H1 (cell line): ENCODE measurements around the gene SWI5. TPM values are rescaled to one million over a fixed set of nuclear protein-coding genes. Genes with fewer than 3 reads are reported as not detected.

ENCODE experiments used
- CTCF ChIA-PET: fragments of 300-600 bp; sonication (Branson Sonifier 250); formaldehyde crosslinking; loops from one replicate; lab custom pipeline; 2021; ENCODE audit not compliant: partially characterized antibody; lab: Charles Lee
- POLR2A ChIA-PET: fragments of 300-600 bp; sonication (Branson Sonifier 250); formaldehyde crosslinking; loops from one replicate; lab custom pipeline; 2021; ENCODE audit warnings: inconsistent platforms; ENCODE audit not compliant: partially characterized antibody; lab: Charles Lee
- DNase-seq, 2 experiments: peaks; one replicate each; pipeline versions ENCODE4 v3.0.0 to v3.0.0-alpha.2; 2010 to 2022; ENCODE audit warnings: low spot score in 2 of 2, low read depth in 1 of 2, mixed read lengths in 1 of 2
- FAIRE-seq: peaks from 2 replicates; lab custom pipeline; 2011; peaks lifted over from hg19 to GRCh38; lab: Jason Lieb, UNC
- H2AFZ ChIP-seq: 2 replicates; pipeline ENCODE4 v1.8.1; 2012; ENCODE audit warnings: low read length, inconsistent platforms
- H2AK5ac ChIP-seq: 2 replicates; pipeline ENCODE4 v1.6.1; 2013; ENCODE audit warnings: low read depth, low read length
- H2BK120ac ChIP-seq: replicated peaks from 2 replicates; pipeline ENCODE3; 2013; ENCODE audit warnings: low read depth, low read length, inconsistent platforms
- H2BK12ac ChIP-seq: 2 replicates; pipeline ENCODE4 v1.6.1; 2013; ENCODE audit warnings: low read depth, low read length
- H2BK15ac ChIP-seq: 2 replicates; pipeline ENCODE4 v1.6.1; 2013; ENCODE audit warnings: low read length
- H2BK20ac ChIP-seq: 2 replicates; pipeline ENCODE4 v1.6.1; 2013; ENCODE audit warnings: low read length
- H2BK5ac ChIP-seq: 2 replicates; pipeline ENCODE4 v1.6.1; 2013; ENCODE audit warnings: low read depth, low read length
- H3K14ac ChIP-seq: 2 replicates; pipeline ENCODE4 v1.6.1; 2013; ENCODE audit warnings: inconsistent platforms; ENCODE audit not compliant: insufficient read length
- H3K18ac ChIP-seq: 2 replicates; pipeline ENCODE4 v1.6.1; 2013; ENCODE audit warnings: low read length; ENCODE audit errors: extremely low read depth
- H3K23ac ChIP-seq: 2 replicates; pipeline ENCODE4 v1.6.1; 2013; ENCODE audit warnings: inconsistent platforms; ENCODE audit not compliant: insufficient read length
- H3K23me2 ChIP-seq: 2 replicates; pipeline ENCODE4 v1.6.1; 2013; ENCODE audit warnings: low read depth, low read length
- H3K27ac ChIP-seq: 2 replicates; pipeline ENCODE4 v1.6.1; 2011; ENCODE audit warnings: low read depth, low read length, inconsistent platforms
- H3K27me3 ChIP-seq, 4 experiments: replicated peaks in 1 of 4; 1 replicate in 1 of 4; 2 replicates in 3 of 4; pipeline versions ENCODE4 v1.6.1 to v1.8.1; 2011 to 2013; ENCODE audit warnings: low read length in 3 of 4, mild to moderate bottlenecking in 3 of 4, inconsistent platforms in 2 of 4, mixed read lengths in 2 of 4, moderate library complexity in 1 of 4; ENCODE audit not compliant: control insufficient read depth in 3 of 4, insufficient read depth in 3 of 4; ENCODE audit errors: extremely low read depth in 1 of 4
- H3K36me3 ChIP-seq, 4 experiments: 2 replicates each; pipeline versions ENCODE4 v1.6.1 to v1.8.1; 2011 to 2013; ENCODE audit warnings: mild to moderate bottlenecking in 4 of 4, low read length in 3 of 4, moderate library complexity in 2 of 4, control low read depth in 1 of 4, inconsistent platforms in 1 of 4; ENCODE audit not compliant: insufficient read depth in 4 of 4, control insufficient read depth in 2 of 4
- H3K4ac ChIP-seq: replicated peaks from 2 replicates; pipeline ENCODE3; 2013; ENCODE audit warnings: low read length, low read depth, mixed read lengths, inconsistent platforms; ENCODE audit not compliant: insufficient read length
- H3K4me1 ChIP-seq, 4 experiments: replicated peaks in 1 of 4; 1 replicate in 1 of 4; 2 replicates in 3 of 4; pipeline versions ENCODE4 v1.6.1 to v1.8.1; 2011 to 2013; ENCODE audit warnings: low read length in 3 of 4, inconsistent platforms in 2 of 4, mixed read lengths in 1 of 4; ENCODE audit not compliant: insufficient read depth in 4 of 4, control insufficient read depth in 3 of 4
- H3K4me2 ChIP-seq, 2 experiments: 2 replicates each; pipeline versions ENCODE4 v1.6.1 to v1.8.1; 2011 to 2013; ENCODE audit warnings: low read depth in 2 of 2, low read length in 2 of 2, control low read depth in 1 of 2, inconsistent platforms in 1 of 2, mild to moderate bottlenecking in 1 of 2; ENCODE audit not compliant: insufficient read depth in 1 of 2
- H3K4me3 ChIP-seq, 4 experiments: fragments of 200-600, 300-600 bp in 1 of 4; sonication (generic), shearing (Covaris generic), sonication (Bioruptor Twin) in 1 of 4; 2 replicates each; pipeline versions ENCODE4 v1.5.1 to v1.8.1; 2011 to 2016; ENCODE audit warnings: low read length in 4 of 4, low read depth in 3 of 4, control low read depth in 2 of 4, inconsistent platforms in 2 of 4, mild to moderate bottlenecking in 2 of 4, mixed read lengths in 1 of 4, moderate library complexity in 1 of 4; ENCODE audit not compliant: insufficient read depth in 2 of 4; ENCODE audit errors: extremely low read depth in 1 of 4
- H3K56ac ChIP-seq: replicated peaks from 2 replicates; pipeline ENCODE3; 2013; ENCODE audit warnings: low read depth, mild to moderate bottlenecking, mixed read lengths, low read length, inconsistent platforms; ENCODE audit not compliant: insufficient read length
- H3K79me1 ChIP-seq: 2 replicates; pipeline ENCODE4 v1.6.1; 2013; ENCODE audit warnings: low read depth, low read length, control low read depth
- H3K79me2 ChIP-seq, 2 experiments: 2 replicates each; pipeline versions ENCODE4 v1.6.1 to v1.8.1; 2012 to 2013; ENCODE audit warnings: low read length in 2 of 2, mild to moderate bottlenecking in 2 of 2, inconsistent platforms in 1 of 2; ENCODE audit not compliant: insufficient read depth in 2 of 2, control insufficient read depth in 1 of 2
- H3K9ac ChIP-seq, 4 experiments: replicated peaks in 1 of 4; 1 replicate in 1 of 4; 2 replicates in 3 of 4; pipeline versions ENCODE4 v1.6.1 to v1.8.1; 2011 to 2013; ENCODE audit warnings: low read depth in 3 of 4, low read length in 3 of 4, control low read depth in 2 of 4, mild to moderate bottlenecking in 2 of 4, moderate library complexity in 2 of 4, inconsistent platforms in 1 of 4; ENCODE audit errors: extremely low read depth in 1 of 4
- H3K9me3 ChIP-seq, 2 experiments: 2 replicates each; pipeline versions ENCODE4 v1.6.1 to v1.8.1; 2012 to 2013; ENCODE audit warnings: mild to moderate bottlenecking in 2 of 2, moderate library complexity in 2 of 2, control low read depth in 1 of 2, inconsistent platforms in 1 of 2, low read depth in 1 of 2, low read length in 1 of 2, mixed read lengths in 1 of 2; ENCODE audit not compliant: insufficient read depth in 2 of 2
- H4K20me1 ChIP-seq, 2 experiments: replicated peaks in 1 of 2; 2 replicates each; pipeline versions ENCODE3 to v1.8.1; 2011 to 2013; ENCODE audit warnings: inconsistent platforms in 2 of 2, low read length in 2 of 2, mild to moderate bottlenecking in 1 of 2; ENCODE audit not compliant: insufficient read depth in 2 of 2, control insufficient read depth in 1 of 2
- H4K5ac ChIP-seq: 2 replicates; pipeline ENCODE4 v1.6.1; 2013; ENCODE audit warnings: low read length, low read depth, mixed read lengths, inconsistent platforms; ENCODE audit not compliant: insufficient read length
- H4K8ac ChIP-seq: 2 replicates; pipeline ENCODE4 v1.8.0; 2013; ENCODE audit warnings: mild to moderate bottlenecking, moderate library complexity, low read length, inconsistent platforms; ENCODE audit not compliant: insufficient read depth; ENCODE audit errors: extremely low read depth
- H4K91ac ChIP-seq: replicated peaks from 2 replicates; pipeline ENCODE3; 2013; ENCODE audit warnings: low read length, mixed read lengths, inconsistent platforms; ENCODE audit not compliant: insufficient read length
- CEBPB ChIP-seq: IDR thresholded peaks from 2 replicates; pipeline ENCODE4 v1.6.1; 2012; ENCODE audit warnings: low read depth, low read length
- CHD2 ChIP-seq: IDR thresholded peaks from 2 replicates; pipeline ENCODE4 v1.6.1; 2012; ENCODE audit warnings: low read length, improper control_type of control experiment
- EP300 ChIP-seq, 2 experiments: IDR thresholded peaks; 1 replicate in 1 of 2; 2 replicates in 1 of 2; pipeline ENCODE4 v1.6.1; 2011 to 2012; ENCODE audit warnings: low read depth in 2 of 2, low read length in 2 of 2, mild to moderate bottlenecking in 2 of 2, borderline replicate concordance in 1 of 2, inconsistent platforms in 1 of 2, moderate library complexity in 1 of 2
- HDAC2 ChIP-seq, 2 experiments: fragments of 300-600 bp in 1 of 2; sonication (generic) in 1 of 2; IDR thresholded peaks; 2 replicates each; pipeline ENCODE4 v1.6.1; 2011 to 2012; ENCODE audit warnings: low read depth in 2 of 2, low read length in 2 of 2, mild to moderate bottlenecking in 2 of 2, moderate library complexity in 2 of 2, borderline replicate concordance in 1 of 2, inconsistent platforms in 1 of 2
- POLR2A ChIP-seq, 2 experiments: IDR thresholded peaks; 1 replicate in 1 of 2; 2 replicates in 1 of 2; pipeline ENCODE4 v1.6.1; 2011; ENCODE audit warnings: low read depth in 2 of 2, low read length in 2 of 2, mild to moderate bottlenecking in 2 of 2; ENCODE audit errors: control extremely low read depth in 1 of 2
- RAD21 ChIP-seq, 2 experiments: IDR thresholded peaks in 1 of 2; conservative IDR thresholded peaks in 1 of 2; 2 replicates each; pipeline ENCODE4 v1.6.1; 2011; ENCODE audit warnings: low read depth in 2 of 2, low read length in 2 of 2, improper control_type of control experiment in 1 of 2, inconsistent platforms in 1 of 2, mild to moderate bottlenecking in 1 of 2, moderate library complexity in 1 of 2
- RFX5 ChIP-seq: IDR thresholded peaks from 2 replicates; pipeline ENCODE4 v1.6.1; 2011; ENCODE audit warnings: low read depth, low read length, improper control_type of control experiment, borderline replicate concordance
- SP1 ChIP-seq: IDR thresholded peaks from 2 replicates; pipeline ENCODE4 v1.6.1; 2011; ENCODE audit warnings: low read depth, low read length
- WGBS, 2 experiments: shearing (Covaris generic) in 1 of 2; methylation state at CpG; one replicate each; pipeline versions ENCODE4 v1.1.6 to v1.1.7; 2013 to 2015; ENCODE audit warnings: low lambda C conversion rate in 2 of 2, mixed read lengths in 2 of 2, inconsistent platforms in 1 of 2, low coverage in 1 of 2, missing lambda C conversion rate in 1 of 2; ENCODE audit not compliant: insufficient replicate concordance in 2 of 2, insufficient coverage in 1 of 2, insufficient read length in 1 of 2; ENCODE audit errors: extremely low coverage in 1 of 2, missing lambda C conversion rate in 1 of 2; 5-methylcytosine and 5-hydroxymethylcytosine counted together
- polyA plus RNA-seq, 7 experiments: library from polyadenylated mRNA; depleted of rRNA in 3 of 7; stranded (reverse) in 5 of 7; unstranded in 2 of 7; fragments of >200 nt in 5 of 7; fragments of 200-250 nt in 2 of 7; gene quantifications; 1 replicate in 5 of 7; 2 replicates in 1 of 7; 4 replicates in 1 of 7; pipeline versions ENCODE4 v1.2.1 to v1.2.3, GENCODE V29; 2011 to 2013; ENCODE audit warnings: missing spikeins in 2 of 7, mixed read lengths in 2 of 7
- total RNA-seq: library from RNA; stranded (reverse); fragmentation: NEBNext Ultra II Directional; extraction: Animal tissue kit (Norgen Biotek cat#: 25700); gene quantifications from 2 replicates; pipeline ENCODE4 v1.2.1, GENCODE V29; 2021

The SWI5 gene
- total and polyA plus RNA-seq, 2 of the 8 experiments (the other 6 are each of a cell fraction or from before 2014, with no cell fraction given), result 29.0 to 59.5 TPM

- no peak overlapping the region for H3K27ac ChIP-seq
- H4K8ac ChIP-seq, result no peak overlapping the region
- no peak overlapping the region for H3K9ac ChIP-seq
- no peak overlapping the region for H2BK12ac ChIP-seq
- H3K23ac ChIP-seq, result no peak overlapping the region
- TF ChIP-seq RAD21 (IDR thresholded peaks at IDR 0.05 in 1 of 2, conservative IDR thresholded peaks at IDR 0.05 in 1 of 2; ENCODE audit: low read depth in 2 of 2, low read length in 2 of 2), result no peak
- no peak for TF ChIP-seq CHD2
- TF ChIP-seq EP300 (IDR thresholded peaks at IDR 0.05; ENCODE audit: borderline replicate concordance in 1 of 2, low read depth in 2 of 2, low read length in 2 of 2), result no peak
- TF ChIP-seq POLR2A (IDR thresholded peaks at IDR 0.05; ENCODE audit: control extremely low read depth in 1 of 2, low read depth in 2 of 2, low read length in 2 of 2), result 0 out of 3 replicates have a peak, but pooled peaks of 1 of the 2 experiments have one; percentile 17
- no peak for TF ChIP-seq CEBPB
- no peak for TF ChIP-seq SP1
- no peak for TF ChIP-seq HDAC2 (IDR thresholded peaks at IDR 0.05; ENCODE audit: borderline replicate concordance in 1 of 2, low read depth in 2 of 2, low read length in 2 of 2)
- TF ChIP-seq RFX5, result no peak
- no peak overlapping the region for H2AK5ac ChIP-seq
- WGBS, 2 experiments, result 84% methylated on average over 5 of the region's 5 CpGs; no CpG with 5 or more reads in 1 of the 2 experiments
- no peak overlapping the region for H3K18ac ChIP-seq
- no peak for FAIRE-seq
- no peaks in the 10 kb centered on the region for H3K9me3 ChIP-seq
- H3K4ac ChIP-seq, result no peak overlapping the region
- no peaks in the 10 kb centered on the region for H3K79me1 ChIP-seq
- no peaks in the 10 kb centered on the region for H3K27me3 ChIP-seq
- H3K23me2 ChIP-seq, result no peaks in the 10 kb centered on the region
- no peak overlapping the region for H3K56ac ChIP-seq
- POLR2A ChIA-PET, result interaction anchor here (0.6 to 2.2 kb wide), 7 partner anchors 8 to 51 kb away, joined by 3 to 9 read pairs (median 3); partner anchors contain the start of gene SLC27A4
- no peaks in the 10 kb centered on the region for H3K4me1 ChIP-seq
- no peak overlapping the region for H3K4me3 ChIP-seq
- no peak for DNase-seq
- no peak overlapping the region for H3K14ac ChIP-seq
- H2BK120ac ChIP-seq, result no peak overlapping the region
- H2AFZ ChIP-seq, result no peak overlapping the region
- no peak overlapping the region for H2BK20ac ChIP-seq
- H3K36me3 ChIP-seq, result peaks cover 6 to 16% (median 10%) of the 10 kb centered on the region in 4 experiments; a peak in 6 of 8 replicates
- peaks cover 0 to 2% of the 10 kb centered on the region in 2 experiments for H4K20me1 ChIP-seq
- H4K91ac ChIP-seq, result no peak overlapping the region
- H4K5ac ChIP-seq, result no peak overlapping the region
- CTCF ChIA-PET, result interaction anchor here (0.8 to 5.0 kb wide), 5 partner anchors 9 to 109 kb away, joined by 3 to 22 read pairs (median 5); no protein-coding TSS in a partner anchor
- no peak overlapping the region for H3K4me2 ChIP-seq
- H2BK5ac ChIP-seq, result no peak overlapping the region
- H2BK15ac ChIP-seq, result no peak overlapping the region
- H3K79me2 ChIP-seq, result no peaks in the 10 kb centered on the region
Observed at GRCh38 chr9:128304971-128305288, 28.9 kb downstream of the SWI5 start.
